Measurements from ENCODE around the gene SSUH2. TPM values are rescaled to one million over a fixed set of nuclear protein-coding genes. Genes with fewer than 3 reads are reported as not detected.

SSUH2 gene
- polyA plus RNA-seq, 3 donors = not detected

DNA sequence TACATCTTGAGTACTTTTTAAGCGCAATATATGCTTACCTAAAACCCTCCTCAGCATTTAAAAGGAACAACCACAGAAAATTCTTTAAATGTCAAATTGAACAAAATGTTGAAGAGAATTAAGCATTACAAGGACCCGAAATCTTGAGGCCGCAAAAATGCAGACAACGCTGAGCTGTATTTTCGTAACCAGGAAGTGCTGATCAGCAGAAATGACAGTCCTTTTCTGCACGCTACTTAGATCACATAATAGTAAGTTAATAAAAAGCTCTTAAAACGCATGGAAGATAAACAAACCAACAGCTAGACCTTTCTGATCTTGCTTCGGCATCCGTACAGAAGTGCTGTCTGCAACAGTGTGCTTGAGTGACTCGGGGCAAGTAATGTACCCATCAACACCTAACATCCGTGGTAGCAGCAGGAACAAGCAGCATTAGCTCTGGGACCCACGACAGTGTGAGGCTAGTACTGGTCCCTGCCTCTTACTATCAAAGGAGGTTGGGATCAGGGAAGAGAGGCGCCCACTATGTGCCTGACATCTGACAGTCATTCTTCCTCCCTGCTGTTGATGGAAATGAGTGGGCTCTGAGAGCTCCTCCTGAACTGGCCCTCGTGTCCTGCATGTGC, 1.8 kb upstream of the SSUH2 start:
- no peak overlapping the region for H3K27ac Mint-ChIP-seq
- H3K27me3 ChIP-seq (ENCODE audit: control insufficient read depth in 2 of 2, insufficient read depth in 2 of 2, low read length in 2 of 2) = peaks cover 0 to 3% of the 10 kb centered on the region in 2 donors
- H3K79me2 ChIP-seq (ENCODE audit: insufficient read depth, low read length) = no peaks in the 10 kb centered on the region
- no peaks in the 10 kb centered on the region for H3K9me3 ChIP-seq (replicated peaks in 1 of 2; ENCODE audit: control insufficient read depth in 1 of 2, insufficient read depth in 1 of 2, low read length in 2 of 2)
- no peak overlapping the region for H3K9ac ChIP-seq (ENCODE audit: insufficient read depth, low read length, poor library complexity, severe bottlenecking)
- H3K4me2 ChIP-seq (replicated peaks; ENCODE audit: extremely low read depth, low read length, poor library complexity, severe bottlenecking) = no peak overlapping the region
- H3K9me3 Mint-ChIP-seq = no peaks in the 10 kb centered on the region
- WGBS (ENCODE audit: insufficient coverage) = 100% methylated on average over 5 of the region's 14 CpGs
- H3K27ac ChIP-seq (ENCODE audit: low read depth in 1 of 2, low read length in 2 of 2) = no peak overlapping the region
- intact Hi-C loops (cut with micrococcal nuclease) = no loop called here
- no peak for DNase-seq
- no peaks in the 10 kb centered on the region for H3K36me3 Mint-ChIP-seq
- no peaks in the 10 kb centered on the region for H3K4me1 Mint-ChIP-seq
- H3K27me3 Mint-ChIP-seq (ENCODE audit: low read depth in 3 of 3) = peaks cover 2 to 16% (median 11%) of the 10 kb centered on the region in 3 donors
- TF ChIP-seq, protein P1, sequence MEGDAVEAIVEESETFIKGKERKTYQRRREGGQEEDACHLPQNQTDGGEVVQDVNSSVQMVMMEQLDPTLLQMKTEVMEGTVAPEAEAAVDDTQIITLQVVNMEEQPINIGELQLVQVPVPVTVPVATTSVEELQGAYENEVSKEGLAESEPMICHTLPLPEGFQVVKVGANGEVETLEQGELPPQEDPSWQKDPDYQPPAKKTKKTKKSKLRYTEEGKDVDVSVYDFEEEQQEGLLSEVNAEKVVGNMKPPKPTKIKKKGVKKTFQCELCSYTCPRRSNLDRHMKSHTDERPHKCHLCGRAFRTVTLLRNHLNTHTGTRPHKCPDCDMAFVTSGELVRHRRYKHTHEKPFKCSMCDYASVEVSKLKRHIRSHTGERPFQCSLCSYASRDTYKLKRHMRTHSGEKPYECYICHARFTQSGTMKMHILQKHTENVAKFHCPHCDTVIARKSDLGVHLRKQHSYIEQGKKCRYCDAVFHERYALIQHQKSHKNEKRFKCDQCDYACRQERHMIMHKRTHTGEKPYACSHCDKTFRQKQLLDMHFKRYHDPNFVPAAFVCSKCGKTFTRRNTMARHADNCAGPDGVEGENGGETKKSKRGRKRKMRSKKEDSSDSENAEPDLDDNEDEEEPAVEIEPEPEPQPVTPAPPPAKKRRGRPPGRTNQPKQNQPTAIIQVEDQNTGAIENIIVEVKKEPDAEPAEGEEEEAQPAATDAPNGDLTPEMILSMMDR (IDR thresholded peaks at IDR 0.05) = no peak
- H3K4me3 Mint-ChIP-seq = no peak overlapping the region
- H2AFZ ChIP-seq (ENCODE audit: insufficient read depth, low read depth, low read length, poor library complexity, severe bottlenecking) = no peak overlapping the region
- H3K4me1 ChIP-seq (ENCODE audit: control insufficient read depth in 1 of 2, insufficient read depth in 2 of 2, low read length in 2 of 2) = no peaks in the 10 kb centered on the region
- no peaks in the 10 kb centered on the region for H3K36me3 ChIP-seq (replicated peaks in 1 of 2; ENCODE audit: control insufficient read depth in 1 of 2, insufficient read depth in 2 of 2, low read length in 2 of 2)
- H4K20me1 ChIP-seq (ENCODE audit: insufficient read depth, low read length) = no peaks in the 10 kb centered on the region
- no peak overlapping the region for H3K4me3 ChIP-seq (replicated peaks in 1 of 3; ENCODE audit: low read depth in 2 of 3, low read length in 3 of 3)

DNA sequence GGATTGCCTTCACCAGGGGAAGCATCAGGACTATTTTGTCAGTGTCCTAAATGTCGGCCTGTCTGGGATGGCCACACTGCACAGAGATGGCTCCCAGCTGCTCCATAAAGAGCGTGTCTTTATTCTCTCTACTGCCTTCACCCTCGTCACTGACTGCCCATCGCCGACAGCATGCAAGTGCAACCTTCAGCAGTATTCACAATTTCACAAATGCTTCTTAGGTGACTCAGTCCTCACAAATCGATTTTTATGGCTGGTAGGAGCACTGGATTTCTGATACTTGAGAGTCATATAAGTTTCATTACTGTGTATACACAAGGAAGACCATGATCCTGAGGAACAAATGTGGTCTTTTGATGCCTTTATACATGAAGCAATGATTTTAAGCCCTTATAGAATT, 1.1 kb upstream of the SSUH2 start:
- no peak for DNase-seq
- Histone ChIP-seq H3K9me3 (replicated peaks in 1 of 2; ENCODE audit: control insufficient read depth in 1 of 2, insufficient read depth in 1 of 2, low read length in 2 of 2) (no peaks in the 10 kb centered on the region), H3K9ac (ENCODE audit: insufficient read depth, low read length, poor library complexity, severe bottlenecking) (no peak overlapping the region), H2AFZ (ENCODE audit: insufficient read depth, low read depth, low read length, poor library complexity, severe bottlenecking) (no peak overlapping the region), H3K79me2 (ENCODE audit: insufficient read depth, low read length) (no peaks in the 10 kb centered on the region), H3K27me3 (ENCODE audit: control insufficient read depth in 2 of 2, insufficient read depth in 2 of 2, low read length in 2 of 2) (peaks cover 0 to 3% of the 10 kb centered on the region in 2 donors), H3K4me2 (replicated peaks; ENCODE audit: extremely low read depth, low read length, poor library complexity, severe bottlenecking) (no peak overlapping the region), H3K27ac (ENCODE audit: low read depth in 1 of 2, low read length in 2 of 2) (no peak overlapping the region), H4K20me1 (ENCODE audit: insufficient read depth, low read length) (no peaks in the 10 kb centered on the region), H3K4me3 (replicated peaks in 1 of 3; ENCODE audit: low read depth in 2 of 3, low read length in 3 of 3) (no peak overlapping the region), H3K36me3 (replicated peaks in 1 of 2; ENCODE audit: control insufficient read depth in 1 of 2, insufficient read depth in 2 of 2, low read length in 2 of 2) (no peaks in the 10 kb centered on the region), H3K4me1 (ENCODE audit: control insufficient read depth in 1 of 2, insufficient read depth in 2 of 2, low read length in 2 of 2) (no peaks in the 10 kb centered on the region)
- Mint-ChIP-seq H3K27me3 (ENCODE audit: low read depth in 3 of 3) (peaks cover 3 to 16% (median 11%) of the 10 kb centered on the region in 3 donors), H3K9me3 (no peaks in the 10 kb centered on the region), H3K36me3 (no peaks in the 10 kb centered on the region), H3K4me3 (no peak overlapping the region), H3K27ac (no peak overlapping the region), H3K4me1 (no peaks in the 10 kb centered on the region)
- TF ChIP-seq, protein P1 (IDR thresholded peaks at IDR 0.05) = no peak
- WGBS (ENCODE audit: insufficient coverage) = 84% methylated on average over 5 of the region's 6 CpGs
- intact Hi-C loops (cut with micrococcal nuclease) = no loop called here
